Panc1 (cell line): ENCODE data around the gene PARD3. TPM values are rescaled to one million over a fixed set of nuclear protein-coding genes. Genes with fewer than 3 reads are reported as not detected.
"Not testable (repeated sequence)": the region's sequence is repeated elsewhere in the genome, so short reads cannot be mapped to it uniquely, and the experiment has no call there.

Experiments used
- ATAC-seq: fragments of 200-7000 bp; cut with Tn5 transposase; 2 replicates; pipeline ENCODE4 v1.9.1; 2020; ENCODE audit warnings: mild to moderate bottlenecking, moderate library complexity
- BruUV-seq: library from RNA; stranded (reverse); fragments of 400-500 nt; replicated peaks from 2 replicates; lab custom pipeline; 2021; lab: Mats Ljungman, UMichigan
- CTCF ChIA-PET: fragments of 300-600 bp; sonication (Branson Sonifier 250); formaldehyde crosslinking; loops from one replicate; lab custom pipeline; 2022; ENCODE audit warnings: antibody characterized with exemption; lab: Charles Lee
- POLR2A ChIA-PET: fragments of 300-600 bp; sonication (Branson Sonifier 250); formaldehyde crosslinking; loops from one replicate; lab custom pipeline; 2022; ENCODE audit warnings: antibody characterized with exemption; lab: Charles Lee
- DNase-seq: peaks from one replicate; pipeline ENCODE4 v3.0.0-alpha.2; 2010; ENCODE audit warnings: low read depth, low spot score
- H3K27ac ChIP-seq: 2 replicates; pipeline ENCODE4 v1.5.1; 2011; ENCODE audit warnings: mild to moderate bottlenecking, low read length, inconsistent platforms
- H3K27me3 ChIP-seq: fragments of 200-500 bp; sonication (Bioruptor generic); 2 replicates; pipeline ENCODE4 v1.6.0; 2014; ENCODE audit warnings: low read length, inconsistent platforms; ENCODE audit not compliant: control insufficient read depth, insufficient read depth
- H3K36me3 ChIP-seq: fragments of 200-500 bp; sonication (Bioruptor generic); 2 replicates; pipeline ENCODE4 v1.5.1; 2014; ENCODE audit warnings: inconsistent platforms, mild to moderate bottlenecking, low read length, moderate library complexity; ENCODE audit not compliant: control insufficient read depth, insufficient read depth
- H3K4me1 ChIP-seq: 2 replicates; pipeline ENCODE4 v1.5.1; 2011; ENCODE audit warnings: inconsistent platforms, mild to moderate bottlenecking, low read length, moderate library complexity; ENCODE audit not compliant: control insufficient read depth, insufficient read depth
- H3K4me3 ChIP-seq, 2 experiments: 2 replicates each; pipeline ENCODE4 v1.5.1; 2011 to 2012; ENCODE audit warnings: low read depth in 2 of 2, low read length in 2 of 2, mild to moderate bottlenecking in 2 of 2, inconsistent platforms in 1 of 2, moderate library complexity in 1 of 2
- H3K9me3 ChIP-seq: fragments of 200-500 bp; sonication (Bioruptor generic); 2 replicates; pipeline ENCODE4 v1.5.1; 2014; ENCODE audit warnings: low read depth, mild to moderate bottlenecking, inconsistent platforms, low read length, moderate library complexity; ENCODE audit not compliant: control insufficient read depth, insufficient read depth
- CTCF ChIP-seq: fragments of 450-650 bp; IDR thresholded peaks from 2 replicates; pipeline ENCODE4 v1.5.1; 2017; ENCODE audit warnings: mild to moderate bottlenecking
- POLR2AphosphoS5 ChIP-seq: IDR thresholded peaks from 2 replicates; pipeline ENCODE4 v1.6.1; 2012; ENCODE audit warnings: mild to moderate bottlenecking, low read depth, low read length, moderate library complexity
- REST ChIP-seq, 2 experiments: IDR thresholded peaks; 2 replicates each; pipeline ENCODE4 v1.6.1; 2011 to 2012; ENCODE audit warnings: low read depth in 2 of 2, control low read depth in 1 of 2, low read length in 1 of 2, mild to moderate bottlenecking in 1 of 2, moderate library complexity in 1 of 2; ENCODE audit not compliant: insufficient read depth in 1 of 2
- SIN3A ChIP-seq: IDR thresholded peaks from 2 replicates; pipeline ENCODE4 v1.6.1; 2012; ENCODE audit warnings: low read depth, mild to moderate bottlenecking, low read length, moderate library complexity, borderline replicate concordance; ENCODE audit not compliant: insufficient read depth
- TCF7L2 ChIP-seq: IDR thresholded peaks from 2 replicates; pipeline ENCODE4 v1.6.1; 2011; ENCODE audit warnings: mild to moderate bottlenecking, low read depth, low read length, inconsistent platforms
- in situ Hi-C: cut with HindIII; loops from 2 replicates; pipeline ENCODE4 v1.10.0; 2016; ENCODE audit warnings: low sequenced_read_pairs, low pct_unique_long_range_greater_than_20kb
- intact Hi-C: fragments of 100-400 bp; cut with micrococcal nuclease; formaldehyde crosslinking; loops from one replicate; pipeline ENCODE4 v1.10.0; 2022; ENCODE audit not compliant: unreplicated experiment
- total RNA-seq: library from RNA; stranded (reverse); gene quantifications from one replicate; pipeline ENCODE4 v1.2.1, GENCODE V29; 2021; ENCODE audit not compliant: unreplicated experiment

Gene PARD3
- total RNA-seq, 1 experiment from 2014 or later, result 29.8 TPM

DNA sequence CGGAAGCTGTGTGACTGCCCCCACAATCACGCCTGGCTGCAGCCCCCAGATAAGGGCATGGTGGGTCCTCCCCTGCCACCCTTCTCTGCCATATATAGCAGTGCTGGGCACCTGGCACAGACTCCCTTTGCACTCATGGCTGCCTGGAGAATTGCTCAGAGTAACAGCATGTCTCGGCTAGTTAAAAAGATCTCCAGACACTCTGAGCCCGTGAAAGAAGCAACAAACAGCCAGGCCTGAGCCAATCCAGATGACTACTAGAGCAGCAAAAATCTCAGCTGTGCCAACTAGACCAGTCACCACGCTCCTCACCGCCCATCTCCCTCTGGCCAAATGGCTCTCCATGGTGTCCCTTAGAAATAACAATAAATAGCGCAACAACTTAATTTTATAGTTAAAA, 71.3 kb downstream of the PARD3 start:
- in situ Hi-C loops, result no loop called here
- CTCF ChIA-PET, result no interaction called here

GRCh38 chr10:34742456-34742855, 72.6 kb downstream of the PARD3 start:
- ChIA-PET POLR2A (no interaction called here), CTCF (no interaction called here)
- in situ Hi-C loops, result no loop called here
- intact Hi-C loops, result no loop called here
- H3K4me3 ChIP-seq, result no peak overlapping the region
- ATAC-seq (no peak), DNase-seq (no peak)
- H3K9me3 ChIP-seq, result no peaks in the 10 kb centered on the region
- TF ChIP-seq POLR2AphosphoS5 (no peak), SIN3A (no peak), TCF7L2 (no peak), CTCF (no peak), REST (IDR thresholded peaks at IDR 0.05; ENCODE audit: insufficient read depth in 1 of 2, low read depth in 2 of 2, low read length in 1 of 2) (no peak)
- no peaks in the 10 kb centered on the region for H3K27me3 ChIP-seq
- H3K4me1 ChIP-seq, result peaks cover 7% of the 10 kb centered on the region
- BruUV-seq, result no TSS peak
- no peak overlapping the region for H3K27ac ChIP-seq
- no peaks in the 10 kb centered on the region for H3K36me3 ChIP-seq

More for the DNA sequence above, 71.3 kb downstream of the PARD3 start:
- no peak for TF ChIP-seq TCF7L2
- TF ChIP-seq REST (IDR thresholded peaks at IDR 0.05; ENCODE audit: insufficient read depth in 1 of 2, low read depth in 2 of 2, low read length in 1 of 2), result no peak
- no peak for TF ChIP-seq POLR2AphosphoS5
- no peak for TF ChIP-seq SIN3A
- TF ChIP-seq CTCF, result no peak
- Histone ChIP-seq H3K36me3 (no peaks in the 10 kb centered on the region), H3K4me1 (peaks cover 7% of the 10 kb centered on the region), H3K4me3 (no peak overlapping the region), H3K27me3 (no peaks in the 10 kb centered on the region), H3K27ac (no peak overlapping the region), H3K9me3 (no peaks in the 10 kb centered on the region)
- DNase-seq (no peak), ATAC-seq (no peak)
- POLR2A ChIA-PET, result no interaction called here
- no TSS peak for BruUV-seq
- intact Hi-C loops, result no loop called here

DNA sequence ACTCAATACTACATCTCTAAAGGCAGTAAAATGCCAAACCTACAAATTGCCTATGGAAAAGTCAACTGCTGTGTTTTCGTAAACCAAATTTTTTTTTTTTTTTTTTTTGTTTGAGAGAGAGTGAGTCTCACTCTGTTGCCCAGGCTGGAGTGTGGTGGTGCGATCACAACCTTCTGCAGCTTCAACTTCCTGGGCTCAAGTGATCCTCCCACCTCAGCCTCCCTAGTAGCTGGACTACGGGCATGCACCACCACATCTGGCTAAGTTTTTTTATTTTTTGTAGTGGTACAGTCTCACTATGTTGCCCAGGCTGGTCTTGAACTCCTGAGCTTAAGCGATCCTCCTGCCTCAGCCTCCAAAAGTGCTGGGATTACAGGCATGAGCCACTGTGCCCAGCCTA, 74.0 kb downstream of the PARD3 start:
- H3K27ac ChIP-seq, H3K36me3 ChIP-seq, in situ Hi-C loops, DNase-seq, H3K9me3 ChIP-seq, BruUV-seq, H3K4me3 ChIP-seq, intact Hi-C loops, H3K4me1 ChIP-seq, ATAC-seq, POLR2A ChIA-PET, H3K27me3 ChIP-seq: not testable (repeated sequence)
- CTCF ChIA-PET, result interaction anchor here (0.6 kb wide), 1 partner anchor 48 kb away, joined by 3 read pairs; no protein-coding TSS in a partner anchor
